Thoracic aorta (tissue), 2 donors: ENCODE data around the gene SOX18. TPM values are rescaled to one million over a fixed set of nuclear protein-coding genes. Genes with fewer than 3 reads are reported as not detected.

Experiments used
- ATAC-seq: fragments of 150-250 bp; one replicate; pipeline ENCODE4 v1.8.0; 2017; ENCODE audit warnings: low read depth; ENCODE audit not compliant: insufficient number of reproducible peaks, low FRiP score
- DNase-seq: peaks from one replicate; pipeline ENCODE4 v3.0.0-alpha.2; 2020; ENCODE audit warnings: low spot score
- H3K27ac ChIP-seq, 2 donors: fragments of 200-600 bp; sonication (generic); 1 replicate in 1 of 2; 2 replicates in 1 of 2; pipeline ENCODE4 v1.5.1; 2016; ENCODE audit warnings: mild to moderate bottlenecking in 2 of 2, moderate library complexity in 2 of 2
- H3K27me3 ChIP-seq: fragments of 200-600 bp; sonication (generic); replicated peaks from 2 replicates; pipeline ENCODE4 v1.6.0; 2016; ENCODE audit warnings: mild to moderate bottlenecking; ENCODE audit not compliant: insufficient read depth
- H3K36me3 ChIP-seq: fragments of 200-600 bp; sonication (generic); one replicate; pipeline ENCODE4 v1.5.1; 2016
- H3K4me1 ChIP-seq, 2 donors: fragments of 200-600 bp; sonication (generic); 1 replicate in 1 of 2; 2 replicates in 1 of 2; pipeline versions ENCODE4 v1.5.1 to v1.6.0; 2016; ENCODE audit warnings: low read depth in 2 of 2, mild to moderate bottlenecking in 1 of 2; ENCODE audit not compliant: control insufficient read depth in 1 of 2
- H3K4me3 ChIP-seq: fragments of 200-600 bp; sonication (generic); 2 replicates; pipeline ENCODE4 v1.5.1; 2016; ENCODE audit warnings: mild to moderate bottlenecking
- H3K9me3 ChIP-seq: fragments of 200-600 bp; sonication (generic); 2 replicates; pipeline ENCODE4 v1.5.1; 2016
- total RNA-seq, 2 donors: library from RNA; depleted of rRNA; stranded (reverse); fragments of >200 nt; gene quantifications; one replicate each; pipeline versions ENCODE4 v1.1.0 to v1.2.3, GENCODE V29; 2016
- TF ChIP-seq, protein P1 (sequence below): fragments of 200-600 bp; sonication (generic); IDR thresholded peaks from one replicate; pipeline ENCODE4 v1.5.1; 2019; ENCODE audit warnings: antibody characterized with exemption

Gene SOX18
- 10 to 100 TPM in 1 of 2 donors, 1 to 10 TPM in 1; 4.2 to 15.3 TPM for total RNA-seq

GRCh38 chr20:64049060-64049877 lies at the start of gene SOX18:
SOX18 (minus strand) TSS chr20:64049639; CDS start chr20:64049516, 123 bp downstream.
- DNase-seq (no peak), ATAC-seq (no peak)
- peak within 1 kb of the TSS in 1 of 2 donors; percentile 30 for H3K27ac ChIP-seq
- no peaks in the 10 kb centered on the region for H3K36me3 ChIP-seq
- TF ChIP-seq, protein P1, sequence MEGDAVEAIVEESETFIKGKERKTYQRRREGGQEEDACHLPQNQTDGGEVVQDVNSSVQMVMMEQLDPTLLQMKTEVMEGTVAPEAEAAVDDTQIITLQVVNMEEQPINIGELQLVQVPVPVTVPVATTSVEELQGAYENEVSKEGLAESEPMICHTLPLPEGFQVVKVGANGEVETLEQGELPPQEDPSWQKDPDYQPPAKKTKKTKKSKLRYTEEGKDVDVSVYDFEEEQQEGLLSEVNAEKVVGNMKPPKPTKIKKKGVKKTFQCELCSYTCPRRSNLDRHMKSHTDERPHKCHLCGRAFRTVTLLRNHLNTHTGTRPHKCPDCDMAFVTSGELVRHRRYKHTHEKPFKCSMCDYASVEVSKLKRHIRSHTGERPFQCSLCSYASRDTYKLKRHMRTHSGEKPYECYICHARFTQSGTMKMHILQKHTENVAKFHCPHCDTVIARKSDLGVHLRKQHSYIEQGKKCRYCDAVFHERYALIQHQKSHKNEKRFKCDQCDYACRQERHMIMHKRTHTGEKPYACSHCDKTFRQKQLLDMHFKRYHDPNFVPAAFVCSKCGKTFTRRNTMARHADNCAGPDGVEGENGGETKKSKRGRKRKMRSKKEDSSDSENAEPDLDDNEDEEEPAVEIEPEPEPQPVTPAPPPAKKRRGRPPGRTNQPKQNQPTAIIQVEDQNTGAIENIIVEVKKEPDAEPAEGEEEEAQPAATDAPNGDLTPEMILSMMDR: no peak
- H3K9me3 ChIP-seq: no peaks in the 10 kb centered on the region
- peak within 1 kb of the TSS; percentile 31 for H3K4me3 ChIP-seq
- no peaks in the 10 kb centered on the region for H3K27me3 ChIP-seq
- H3K4me1 ChIP-seq: peaks cover 0 to 14% of the 10 kb centered on the region in 2 donors

DNA sequence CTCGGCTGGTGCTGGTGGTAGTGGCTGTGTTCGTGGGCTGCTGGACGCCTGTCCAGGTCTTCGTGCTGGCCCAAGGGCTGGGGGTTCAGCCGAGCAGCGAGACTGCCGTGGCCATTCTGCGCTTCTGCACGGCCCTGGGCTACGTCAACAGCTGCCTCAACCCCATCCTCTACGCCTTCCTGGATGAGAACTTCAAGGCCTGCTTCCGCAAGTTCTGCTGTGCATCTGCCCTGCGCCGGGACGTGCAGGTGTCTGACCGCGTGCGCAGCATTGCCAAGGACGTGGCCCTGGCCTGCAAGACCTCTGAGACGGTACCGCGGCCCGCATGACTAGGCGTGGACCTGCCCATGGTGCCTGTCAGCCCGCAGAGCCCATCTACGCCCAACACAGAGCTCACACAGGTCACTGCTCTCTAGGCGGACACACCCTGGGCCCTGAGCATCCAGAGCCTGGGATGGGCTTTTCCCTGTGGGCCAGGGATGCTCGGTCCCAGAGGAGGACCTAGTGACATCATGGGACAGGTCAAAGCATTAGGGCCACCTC lies 49.1 kb upstream of the SOX18 start:
- H3K36me3 ChIP-seq: no peaks in the 10 kb centered on the region
- TF ChIP-seq, protein P1: no peak
- DNase-seq (no peak), ATAC-seq (no peak)
- no peaks in the 10 kb centered on the region for H3K4me1 ChIP-seq
- no peaks in the 10 kb centered on the region for H3K9me3 ChIP-seq
- H3K27ac ChIP-seq: no peak overlapping the region
- no peak overlapping the region for H3K4me3 ChIP-seq
- H3K27me3 ChIP-seq: no peaks in the 10 kb centered on the region

- H3K4me3 ChIP-seq: no peak overlapping the region
- H3K4me1 ChIP-seq: no peaks in the 10 kb centered on the region
- ATAC-seq: no peak
- H3K36me3 ChIP-seq: no peaks in the 10 kb centered on the region
- H3K9me3 ChIP-seq: no peaks in the 10 kb centered on the region
- TF ChIP-seq, protein P1: no peak
- no peaks in the 10 kb centered on the region for H3K27me3 ChIP-seq
- DNase-seq: no peak
- no peak overlapping the region for H3K27ac ChIP-seq
These were observed 47.1 kb upstream of the SOX18 start for GRCh38 chr20:64096535-64096934.

- ATAC-seq (no peak), DNase-seq (no peak)
- Histone ChIP-seq H3K27me3 (no peaks in the 10 kb centered on the region), H3K4me3 (no peak overlapping the region), H3K9me3 (no peaks in the 10 kb centered on the region), H3K4me1 (no peaks in the 10 kb centered on the region), H3K27ac (no peak overlapping the region), H3K36me3 (no peaks in the 10 kb centered on the region)
- TF ChIP-seq, protein P1: no peak
These were observed 46.5 kb upstream of the SOX18 start for GRCh38 chr20:64095927-64096326.

DNA sequence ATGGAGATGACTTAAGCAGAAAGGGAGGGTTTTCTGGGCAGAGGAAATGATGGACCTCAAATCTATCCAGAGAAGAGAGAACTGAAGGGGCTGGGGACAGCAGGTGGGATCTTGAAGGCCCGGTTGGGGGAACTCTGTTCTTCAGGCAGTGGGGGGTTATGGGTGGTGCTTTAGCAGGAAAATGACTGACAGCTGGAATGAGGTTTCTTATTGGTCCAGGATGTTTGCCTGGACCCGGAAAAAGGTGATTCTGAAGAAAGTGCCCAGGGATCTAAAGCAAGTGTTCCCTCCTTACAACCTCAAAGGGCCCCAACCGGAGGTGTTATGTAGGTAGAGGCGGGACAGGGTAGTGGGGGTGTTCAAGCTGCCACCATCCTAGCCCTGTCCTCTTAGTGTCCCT lies 46.0 kb upstream of the SOX18 start:
- H3K36me3 ChIP-seq: no peaks in the 10 kb centered on the region
- no peak for DNase-seq
- H3K4me1 ChIP-seq: no peaks in the 10 kb centered on the region
- no peak for ATAC-seq
- no peaks in the 10 kb centered on the region for H3K27me3 ChIP-seq
- H3K27ac ChIP-seq: no peak overlapping the region
- H3K4me3 ChIP-seq: no peak overlapping the region
- TF ChIP-seq, protein P1: no peak
- H3K9me3 ChIP-seq: no peaks in the 10 kb centered on the region
